Muscle layer of colon (tissue), 2 donors: ENCODE measurements around the gene TNFSF18.

Experiments used
- H3K27ac ChIP-seq: one replicate; pipeline ENCODE4 v1.7.0; 2013; ENCODE audit warnings: low read depth, mild to moderate bottlenecking, low read length, moderate library complexity
- H3K27me3 ChIP-seq, 2 donors: one replicate each; pipeline ENCODE4 v1.7.0; 2013; ENCODE audit warnings: low read length in 2 of 2, mild to moderate bottlenecking in 2 of 2; ENCODE audit not compliant: insufficient read depth in 2 of 2, control insufficient read depth in 1 of 2
- H3K36me3 ChIP-seq: one replicate; pipeline ENCODE4 v1.7.0; 2013; ENCODE audit warnings: mild to moderate bottlenecking, low read length; ENCODE audit not compliant: insufficient read depth
- H3K4me1 ChIP-seq: one replicate; pipeline ENCODE4 v1.7.0; 2013; ENCODE audit warnings: mild to moderate bottlenecking, low read length; ENCODE audit not compliant: insufficient read depth
- H3K4me3 ChIP-seq, 2 donors: one replicate each; pipeline ENCODE4 v1.7.0; 2013; ENCODE audit warnings: low read length in 2 of 2, low read depth in 1 of 2, mild to moderate bottlenecking in 1 of 2, moderate library complexity in 1 of 2
- H3K9ac ChIP-seq: one replicate; pipeline ENCODE4 v1.7.0; 2013; ENCODE audit warnings: low read length
- H3K9me3 ChIP-seq: one replicate; pipeline ENCODE4 v1.7.0; 2013; ENCODE audit warnings: mild to moderate bottlenecking, low read length
- donor health status: abdominal sarcoma.
- donor health status: Adenocarcinoma of cecum.

TNFSF18 gene

DNA sequence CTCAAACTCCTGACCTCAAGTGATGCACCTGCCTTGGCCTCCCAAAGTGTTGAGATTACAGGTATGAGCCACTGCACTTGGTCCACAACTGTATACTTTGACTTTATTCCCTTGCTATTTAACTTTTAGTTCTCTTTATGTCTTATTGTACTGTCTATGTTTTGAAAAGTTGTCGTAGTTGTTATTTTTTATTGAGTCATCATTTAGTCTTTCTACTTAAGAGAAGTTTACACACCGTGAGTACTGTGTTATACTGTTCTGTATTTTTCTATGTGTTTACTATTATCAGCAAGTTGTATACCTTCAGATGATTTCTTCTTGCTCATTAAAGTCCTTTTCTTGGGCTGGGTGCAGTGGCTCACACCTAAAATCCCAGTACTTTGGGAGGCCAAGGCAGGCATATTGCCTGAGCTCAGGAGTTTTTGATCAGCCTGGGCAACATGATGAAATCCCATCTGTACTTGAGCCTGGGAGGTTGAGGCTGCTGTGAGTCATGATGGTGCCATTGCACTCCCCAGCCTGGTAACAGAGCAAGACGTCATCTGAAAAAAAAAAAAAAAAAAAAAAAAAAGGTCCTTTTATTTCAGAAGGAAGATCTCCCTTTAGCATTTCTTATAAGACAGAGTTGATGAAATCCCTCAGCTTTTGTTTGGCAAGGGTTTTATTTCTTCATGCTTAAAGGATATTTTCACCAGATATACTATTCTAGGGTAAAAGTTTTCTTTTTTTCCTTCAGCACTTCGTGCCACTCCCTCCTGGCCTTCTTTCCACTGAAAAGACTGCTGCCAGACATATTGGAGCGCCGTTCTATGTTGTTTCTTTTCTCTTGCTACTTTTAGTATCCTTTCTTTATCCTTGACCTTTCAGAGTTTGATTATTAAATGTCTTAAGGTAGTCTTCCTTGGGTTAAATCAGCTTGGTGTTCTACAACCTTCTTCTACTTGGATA is 47.6 kb downstream of the TNFSF18 start:
- Histone ChIP-seq H3K4me1 (no peaks in the 10 kb centered on the region), H3K9ac (no peak overlapping the region), H3K9me3 (no peaks in the 10 kb centered on the region), H3K36me3 (no peaks in the 10 kb centered on the region), H3K4me3 (no peak overlapping the region), H3K27me3 (no peaks in the 10 kb centered on the region), H3K27ac (no peak overlapping the region)

DNA sequence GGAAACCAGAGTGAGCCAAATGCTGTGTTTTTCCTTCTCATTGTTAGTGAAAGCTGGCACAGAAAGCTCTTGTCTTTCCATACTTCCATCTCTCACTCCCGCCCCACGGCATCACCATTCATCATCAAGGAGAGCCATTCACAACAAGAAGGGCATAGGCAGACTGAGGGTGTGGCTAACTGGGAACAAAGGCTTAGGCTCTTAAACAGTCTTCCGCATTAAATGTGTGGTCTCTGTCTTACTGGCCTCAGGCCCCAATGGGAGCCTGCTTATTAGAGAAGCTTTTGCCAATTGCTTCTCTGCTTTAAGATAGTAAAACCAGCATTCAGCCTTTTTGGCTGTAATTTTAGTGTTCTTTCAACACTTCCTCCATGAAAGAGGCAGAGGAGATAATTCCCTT is 51.4 kb downstream of the TNFSF18 start:
- Histone ChIP-seq H3K27me3 (no peaks in the 10 kb centered on the region), H3K4me3 (no peak overlapping the region), H3K9me3 (no peaks in the 10 kb centered on the region), H3K27ac (no peak overlapping the region), H3K36me3 (no peaks in the 10 kb centered on the region), H3K4me1 (no peaks in the 10 kb centered on the region), H3K9ac (no peak overlapping the region)

- Histone ChIP-seq H3K9me3 (no peaks in the 10 kb centered on the region), H3K4me1 (no peaks in the 10 kb centered on the region), H3K4me3 (no peak overlapping the region), H3K27me3 (no peaks in the 10 kb centered on the region), H3K9ac (no peak overlapping the region), H3K27ac (no peak overlapping the region), H3K36me3 (no peaks in the 10 kb centered on the region)
These were observed 52.8 kb downstream of the TNFSF18 start for GRCh38 chr1:172997941-172998361.

DNA sequence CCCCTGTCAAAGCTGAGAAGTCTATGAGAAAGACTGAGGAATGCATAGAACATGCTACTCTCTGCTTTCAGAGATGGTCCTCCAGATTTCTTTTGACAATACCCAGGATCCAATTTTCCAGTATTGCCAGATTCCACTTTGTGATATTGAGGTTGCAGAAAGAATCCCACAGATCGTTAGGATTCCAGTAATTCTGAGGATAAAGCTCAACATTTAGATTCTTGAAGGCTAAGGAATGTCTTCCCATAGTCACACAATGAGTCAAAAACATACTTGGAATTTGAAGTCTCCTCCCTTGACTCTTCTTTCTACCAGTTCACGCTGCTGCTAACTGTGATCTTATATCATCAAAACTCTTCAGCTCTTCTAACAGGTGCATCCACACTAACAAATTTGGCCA is 57.1 kb downstream of the TNFSF18 start:
- H3K27ac ChIP-seq: no peak overlapping the region
- no peak overlapping the region for H3K9ac ChIP-seq
- no peaks in the 10 kb centered on the region for H3K27me3 ChIP-seq
- H3K36me3 ChIP-seq: no peaks in the 10 kb centered on the region
- H3K4me1 ChIP-seq: no peaks in the 10 kb centered on the region
- H3K9me3 ChIP-seq: no peaks in the 10 kb centered on the region
- H3K4me3 ChIP-seq: no peak overlapping the region

GRCh38 chr1:172991674-172992400 is 58.9 kb downstream of the TNFSF18 start:
- no peaks in the 10 kb centered on the region for H3K27me3 ChIP-seq
- no peaks in the 10 kb centered on the region for H3K9me3 ChIP-seq
- H3K36me3 ChIP-seq: no peaks in the 10 kb centered on the region
- H3K9ac ChIP-seq: no peak overlapping the region
- H3K4me3 ChIP-seq: no peak overlapping the region
- no peak overlapping the region for H3K27ac ChIP-seq
- no peaks in the 10 kb centered on the region for H3K4me1 ChIP-seq

DNA sequence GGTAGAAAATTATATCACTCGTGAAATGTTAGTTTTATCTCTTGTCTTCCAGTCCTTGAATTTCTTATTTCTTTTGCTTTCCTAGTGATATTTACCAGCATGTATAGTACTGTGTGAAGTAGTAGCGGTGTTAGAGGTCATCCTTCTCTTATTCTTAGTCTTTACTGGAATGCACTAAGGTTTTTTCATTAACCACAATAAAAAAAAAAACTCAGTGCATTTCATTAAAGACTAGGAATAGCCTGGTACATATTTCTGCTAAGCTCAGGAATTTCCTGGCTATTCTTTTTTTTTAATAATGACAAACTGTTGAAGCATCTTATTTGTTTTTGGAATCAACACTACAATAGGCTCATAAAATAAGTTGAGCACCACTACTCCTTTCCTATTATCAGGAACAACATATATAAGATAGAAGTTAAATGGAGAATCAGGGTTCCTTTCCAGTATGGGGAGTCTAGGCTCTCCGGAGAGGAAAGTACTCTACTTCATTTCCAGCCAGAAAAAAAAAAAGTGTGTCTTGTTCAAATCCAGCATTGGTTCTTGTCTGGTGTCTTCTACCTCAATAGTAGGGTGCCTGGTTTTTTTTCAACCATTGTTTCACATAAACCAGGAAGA is 60.0 kb downstream of the TNFSF18 start:
- Histone ChIP-seq H3K27ac (no peak overlapping the region), H3K36me3 (no peaks in the 10 kb centered on the region), H3K9me3 (no peaks in the 10 kb centered on the region), H3K9ac (no peak overlapping the region), H3K4me1 (no peaks in the 10 kb centered on the region), H3K4me3 (no peak overlapping the region), H3K27me3 (no peaks in the 10 kb centered on the region)
